ENCODE results near the gene CDK15.
"Not testable (repeated sequence)": the region's sequence is repeated elsewhere in the genome, so short reads cannot be mapped to it uniquely, and the experiment has no call there.

CDK15 gene

DNA sequence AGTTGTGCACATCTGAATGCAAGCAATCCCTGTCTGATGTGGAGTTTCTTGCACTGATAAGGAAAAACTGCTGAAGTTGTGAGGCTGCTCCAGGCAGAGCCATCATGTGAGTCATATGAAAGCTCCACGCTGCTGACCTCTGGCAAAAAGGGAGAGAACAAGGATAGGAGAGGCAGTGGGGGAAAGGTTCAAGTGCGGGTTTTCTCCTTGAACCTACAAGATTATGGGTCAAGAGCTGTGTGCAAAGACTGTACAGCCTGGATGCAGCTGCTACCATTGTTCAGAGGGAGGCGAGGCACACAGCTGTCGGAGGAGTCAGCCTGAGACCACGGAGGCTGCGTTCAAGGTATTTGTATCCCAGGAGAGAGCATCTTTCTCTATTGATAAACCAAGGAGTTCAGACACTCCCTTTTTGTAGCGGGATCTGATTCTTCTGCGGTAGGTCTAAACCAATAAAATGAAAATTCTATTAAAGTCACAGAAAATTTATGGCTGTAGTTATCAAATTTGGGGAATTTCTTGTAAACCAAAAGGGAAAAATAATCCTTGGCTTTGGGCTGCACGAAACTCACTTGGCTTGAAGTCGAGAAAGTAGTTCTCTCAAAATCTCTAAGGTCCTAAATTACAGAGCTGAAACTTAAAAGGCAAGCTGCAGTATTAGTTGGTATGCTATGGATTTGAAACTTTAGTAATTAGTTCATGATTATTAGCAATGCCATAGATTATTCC is at the start of gene CDK15:
TSS of gene CDK15 (plus strand) at position 96 of the 729 bp plus-strand sequence. CDS start at position 224, 128 bp downstream.
- DNase-seq = no peak

GRCh38 chr2:201758234-201758633 is 48.1 kb upstream of the CDK15 start:
- DNase-seq = no peak

GRCh38 chr2:201758873-201759272 is 47.5 kb upstream of the CDK15 start:
- DNase-seq = no peak

DNA sequence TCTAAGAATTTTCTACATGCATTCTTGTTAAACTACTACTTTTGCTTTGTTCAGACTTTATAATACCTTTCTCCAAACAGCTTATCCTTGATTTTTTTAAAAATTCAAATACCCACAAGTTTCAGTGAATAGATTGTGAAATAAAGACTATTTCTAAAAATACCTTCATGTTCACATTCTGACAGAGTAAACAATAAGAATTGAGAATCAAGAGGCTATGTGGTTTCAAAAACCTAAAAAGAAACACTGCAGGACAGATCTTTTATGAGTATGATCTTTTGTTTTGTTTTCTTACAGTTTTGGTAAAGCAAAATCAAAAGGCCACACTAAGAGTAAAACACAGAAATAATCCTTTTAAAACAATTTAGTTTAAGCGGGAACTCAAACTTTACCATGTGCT is 46.8 kb upstream of the CDK15 start:
- DNase-seq = no peak

DNA sequence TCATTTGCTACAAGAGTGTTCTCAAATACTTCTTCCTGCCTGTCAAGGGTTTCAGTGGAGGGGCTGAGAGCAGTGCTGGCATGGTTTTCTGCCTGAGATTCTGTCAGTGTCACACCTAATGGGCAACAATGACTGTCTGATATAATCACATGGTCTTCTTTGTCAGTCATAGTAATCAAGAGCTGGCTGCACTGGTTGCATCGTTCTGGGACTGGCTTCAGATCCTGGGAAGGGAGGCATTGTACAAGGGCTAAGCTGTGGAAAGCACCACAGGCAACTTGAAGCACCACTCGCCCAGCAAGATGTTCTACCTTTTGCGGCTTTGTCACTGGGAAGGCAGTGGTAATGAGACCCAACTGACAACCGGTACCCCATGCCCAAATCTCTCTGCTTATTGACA is 45.2 kb upstream of the CDK15 start:
- DNase-seq = no peak

DNA sequence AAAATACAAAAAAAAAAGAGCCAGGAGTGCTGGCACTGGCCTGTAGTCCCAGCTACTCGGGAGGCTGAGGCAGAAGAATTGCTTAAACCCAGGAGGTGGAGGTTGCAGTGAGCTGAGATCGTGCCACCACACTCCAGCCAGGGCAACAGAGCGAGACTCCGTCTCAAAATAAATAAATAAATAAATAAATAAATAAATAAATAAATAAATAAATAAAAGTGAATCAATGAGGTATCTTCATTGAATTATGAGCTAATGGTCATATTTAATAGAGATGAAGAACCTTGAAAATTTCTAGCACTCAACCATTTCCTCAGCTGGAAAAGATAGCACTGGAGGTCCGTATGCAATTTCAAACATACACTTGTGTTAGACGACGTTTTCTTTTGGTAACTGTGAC is 41.9 kb upstream of the CDK15 start:
- DNase-seq = not testable (repeated sequence)

DNA sequence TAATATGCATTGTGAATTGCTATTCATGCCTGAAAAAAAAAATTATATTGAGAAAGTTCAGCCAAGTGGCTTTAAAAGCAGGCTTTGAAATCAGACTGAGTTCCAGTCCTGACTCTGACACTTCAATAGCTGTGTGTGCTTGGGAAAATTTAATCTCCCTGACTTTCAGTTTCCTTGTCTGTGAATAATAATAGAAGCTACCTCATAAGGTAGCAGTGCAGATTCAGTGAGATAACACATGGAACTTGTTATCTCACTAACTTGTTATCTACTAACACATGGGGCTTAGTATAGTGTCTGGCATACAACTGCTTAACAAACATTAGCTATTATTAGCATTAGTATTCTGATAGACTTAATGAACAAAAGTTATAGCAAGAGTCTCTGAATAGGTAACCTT is 40.5 kb upstream of the CDK15 start:
- no peak for DNase-seq

DNA sequence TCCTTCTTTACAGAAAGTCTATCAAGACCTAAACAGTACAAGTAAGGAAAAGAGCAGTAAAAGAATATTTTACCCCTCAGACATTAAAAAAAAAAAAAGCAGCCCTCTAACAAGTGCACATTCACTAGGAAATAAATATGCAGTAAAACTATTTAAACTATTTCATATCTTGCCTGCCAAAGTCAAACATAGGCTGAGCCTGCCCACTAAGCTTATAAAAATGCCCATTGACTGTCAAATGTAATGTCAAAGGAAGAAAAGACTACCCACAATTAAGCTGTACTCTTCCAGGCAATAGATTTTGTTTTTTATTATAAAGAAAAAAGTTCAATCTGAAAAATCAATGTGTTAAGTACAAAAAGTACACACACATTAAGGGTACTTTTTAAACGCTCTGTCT is 37.4 kb upstream of the CDK15 start:
- DNase-seq = no peak

DNA sequence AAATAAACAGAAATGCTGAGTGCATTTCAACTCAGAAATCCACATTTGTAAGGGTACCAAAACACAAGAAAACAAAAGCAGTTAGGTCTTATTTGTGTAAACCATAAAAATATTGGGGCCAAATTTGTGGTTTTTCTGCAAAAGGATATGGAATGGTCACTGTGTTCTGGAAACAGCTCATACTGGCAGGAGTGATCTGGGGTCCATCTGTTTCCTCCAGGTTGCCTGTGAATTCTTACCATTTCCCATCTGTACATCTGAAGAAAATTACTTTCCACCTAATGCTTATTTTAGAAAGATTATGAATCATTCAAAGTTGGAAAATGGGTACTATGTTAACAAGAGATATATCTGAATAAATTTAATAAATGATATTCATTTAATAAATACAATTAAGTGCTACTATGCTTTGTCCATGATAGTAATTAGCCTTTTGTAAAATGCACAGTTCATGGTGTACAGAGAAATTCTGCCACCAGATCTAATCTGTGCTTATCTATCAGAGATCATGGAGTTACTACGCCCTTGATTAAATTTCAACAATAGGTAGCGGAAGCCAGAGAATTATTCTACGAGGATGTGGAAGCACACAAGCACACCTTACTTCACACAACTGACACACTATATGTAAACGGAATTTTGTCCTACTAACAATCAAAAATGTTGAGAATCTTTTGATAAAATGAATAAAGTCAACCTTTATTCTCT is 36.5 kb upstream of the CDK15 start:
- no peak for DNase-seq

DNA sequence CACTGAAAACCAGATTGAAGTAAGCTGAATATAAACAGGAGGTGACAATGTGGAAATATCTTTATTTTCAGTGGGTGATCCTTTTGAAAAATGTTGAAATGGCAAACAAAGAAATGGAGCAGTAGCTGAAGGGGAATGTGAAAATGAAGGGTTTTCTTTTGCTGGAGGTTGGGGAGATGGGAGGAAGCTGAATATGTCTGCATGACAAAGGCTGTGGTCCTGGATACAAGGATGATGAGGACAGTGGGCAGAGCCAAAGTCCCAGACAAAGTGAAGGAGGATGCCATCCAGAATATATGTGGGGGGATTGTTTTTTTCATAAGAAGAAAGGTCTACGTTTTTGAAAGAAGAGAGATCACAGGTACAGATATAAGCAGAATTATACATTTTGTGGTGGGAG is 32.3 kb upstream of the CDK15 start:
- DNase-seq = no peak

DNA sequence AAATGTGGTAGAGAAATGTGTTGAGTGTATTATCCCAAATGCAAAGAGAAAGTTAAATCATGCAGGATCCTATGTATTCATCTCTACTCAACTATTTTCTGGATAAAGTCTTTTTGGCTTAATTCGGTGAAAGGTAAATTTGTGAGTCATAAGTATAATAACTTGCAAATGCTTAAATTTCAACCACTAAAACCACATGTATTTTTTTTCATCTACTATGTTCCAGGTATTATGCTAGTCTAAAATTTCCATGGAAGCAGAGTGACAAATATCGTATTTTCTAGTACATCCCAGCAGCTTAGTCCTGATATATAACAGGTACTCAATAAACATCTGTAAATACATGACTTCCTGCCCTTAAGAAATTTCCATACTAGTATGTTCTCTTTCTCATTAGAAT is 31.8 kb upstream of the CDK15 start:
- DNase-seq = no peak

- DNase-seq = no peak
Measured at GRCh38 chr2:201775326-201775725, 31.0 kb upstream of the CDK15 start.

GRCh38 chr2:201777043-201777442 is 29.3 kb upstream of the CDK15 start:
- no peak for DNase-seq

GRCh38 chr2:201777869-201778268 is 28.5 kb upstream of the CDK15 start:
- DNase-seq = no peak

DNA sequence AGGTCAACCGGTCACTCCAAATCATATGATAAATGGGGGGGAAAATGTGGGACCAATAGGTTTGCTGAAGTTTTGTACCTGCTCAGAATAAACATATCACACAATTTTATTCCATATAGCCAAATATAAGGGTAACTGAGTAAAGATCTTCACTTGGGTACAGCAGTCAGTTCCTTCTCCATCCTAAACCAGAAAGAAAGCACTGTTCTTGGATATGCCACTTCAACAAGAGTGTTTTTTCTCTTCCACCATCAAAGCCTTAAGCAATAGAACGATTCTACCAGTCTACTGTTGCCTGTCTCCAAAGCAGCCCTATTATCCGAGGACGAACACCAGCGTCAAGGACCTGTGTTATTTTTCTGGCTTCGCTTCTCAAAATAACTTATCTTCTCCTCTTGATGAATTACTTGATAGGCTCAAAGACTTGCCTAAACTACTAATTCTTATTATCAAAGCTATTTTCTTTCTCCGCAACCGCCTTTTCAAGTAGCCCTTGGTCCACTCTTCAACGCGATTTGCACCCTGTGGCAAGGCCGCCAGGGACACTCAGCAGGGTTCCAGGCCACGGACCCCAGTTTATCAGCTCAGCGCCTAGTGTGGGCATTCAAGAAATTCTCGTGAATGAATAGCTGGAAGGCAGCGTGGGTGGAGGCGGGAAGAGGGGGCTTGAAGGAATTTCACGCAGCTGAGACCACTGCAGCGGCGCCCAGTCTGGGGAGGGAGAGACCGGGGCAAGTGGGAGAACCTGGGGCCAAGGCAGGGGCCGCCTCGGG is 26.2 kb upstream of the CDK15 start:
- DNase-seq = no peak

DNA sequence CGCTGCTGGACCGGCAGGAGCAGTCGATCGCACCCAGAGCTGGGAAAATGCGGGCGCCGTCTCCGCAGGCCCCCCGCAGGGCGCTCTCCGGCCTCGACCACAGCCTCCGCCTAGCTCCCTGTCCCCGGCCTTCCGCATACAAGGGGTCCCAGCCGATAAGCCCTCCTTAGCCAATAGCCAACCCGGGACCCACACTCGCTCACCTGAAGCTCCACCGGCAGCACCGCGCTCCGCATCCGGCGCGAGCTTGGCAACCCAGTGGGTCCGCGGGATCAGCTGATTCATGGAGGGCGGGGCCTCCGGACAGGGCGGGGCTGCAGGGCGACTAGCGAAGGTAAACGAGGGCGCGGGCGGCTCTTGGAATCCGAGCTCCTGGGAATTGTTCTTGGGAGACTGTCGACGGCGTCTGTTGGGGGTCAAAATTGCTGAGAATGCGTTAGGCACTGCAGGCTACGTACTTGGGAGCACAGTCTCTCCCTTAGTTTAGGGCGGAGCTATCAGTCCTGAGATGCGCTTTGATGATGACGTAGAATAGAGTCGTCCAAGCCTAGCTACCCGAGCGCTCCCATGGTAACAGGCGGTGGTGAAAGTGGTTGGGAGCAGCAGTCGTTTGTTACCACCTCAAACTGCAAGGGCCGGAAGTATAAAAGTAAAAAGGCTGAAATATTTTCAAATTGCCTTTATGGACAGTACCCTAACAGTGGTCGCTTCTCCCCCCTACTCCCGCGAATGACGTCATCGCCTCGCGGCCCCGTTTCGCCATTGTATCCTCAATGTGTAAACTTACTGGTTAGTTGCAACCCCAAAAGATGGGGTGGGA is 25.5 kb upstream of the CDK15 start, which contains the start of gene ALS2:
TSS of gene ALS2 (minus strand) at position 260 of the 820 bp plus-strand sequence. CDS start 12,048 bp downstream, outside the sequence.
- peak; percentile 95 for DNase-seq

DNA sequence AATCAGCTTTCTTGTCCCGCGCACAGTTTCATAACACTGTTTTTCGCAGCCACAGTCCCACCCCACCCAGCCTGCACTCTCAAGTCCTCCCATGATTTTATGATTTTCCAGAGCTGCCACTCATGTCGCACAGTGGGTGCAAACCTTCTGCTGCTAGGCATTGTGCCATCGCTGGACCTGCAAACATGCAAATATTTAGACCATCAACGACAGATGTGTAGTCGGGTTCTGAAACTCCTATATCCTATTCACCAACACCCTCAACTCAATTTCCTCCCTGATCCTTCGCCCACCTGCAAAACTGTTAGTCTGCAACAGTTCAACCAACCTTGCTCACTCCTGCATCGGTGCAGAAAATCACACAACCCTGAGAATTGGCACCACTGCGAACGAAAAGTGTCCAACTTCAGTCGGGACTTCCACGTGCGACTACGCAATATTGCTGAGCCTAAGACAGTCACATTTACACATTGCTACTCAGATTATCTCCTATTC is 24.7 kb upstream of the CDK15 start:
- no peak for DNase-seq

DNA sequence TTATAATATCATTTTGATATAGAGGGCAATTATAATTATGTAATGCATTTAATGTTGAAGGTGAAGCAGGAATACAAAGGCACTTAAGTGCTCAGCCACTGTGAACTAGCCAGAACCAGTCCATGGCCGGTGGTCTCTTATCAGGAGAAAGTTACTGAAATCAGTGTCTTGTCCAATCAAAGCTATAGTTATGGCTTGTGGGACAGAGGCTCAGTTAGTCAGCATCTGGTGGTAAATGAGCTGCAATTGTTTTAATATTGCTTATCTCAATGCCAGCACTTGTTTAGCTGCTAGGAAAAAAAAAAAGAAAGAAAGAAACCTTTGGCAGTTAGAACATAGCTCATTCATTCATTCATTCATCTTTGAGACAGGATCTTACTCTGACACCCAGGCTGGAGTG is 21.8 kb upstream of the CDK15 start:
- no peak for DNase-seq

DNA sequence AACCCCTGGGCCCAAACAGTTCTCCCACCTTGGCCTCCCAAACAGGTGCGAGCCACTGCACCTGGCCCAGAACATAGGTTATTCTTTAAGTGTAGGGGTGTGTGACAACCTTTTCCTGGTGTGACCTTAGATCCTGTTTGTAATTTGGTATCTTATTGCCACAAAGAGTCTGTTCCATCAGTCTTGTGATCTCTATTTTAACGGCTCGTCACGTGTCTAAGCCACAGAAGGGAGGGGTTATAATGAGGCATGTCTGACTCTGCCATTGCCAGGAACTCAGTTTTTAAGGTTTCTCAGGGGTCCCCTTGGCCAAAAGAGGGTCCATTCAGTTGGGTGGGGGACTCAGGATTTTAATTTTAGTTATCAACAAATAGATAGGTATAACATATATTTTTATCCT is 21.2 kb upstream of the CDK15 start:
- no peak for DNase-seq

DNA sequence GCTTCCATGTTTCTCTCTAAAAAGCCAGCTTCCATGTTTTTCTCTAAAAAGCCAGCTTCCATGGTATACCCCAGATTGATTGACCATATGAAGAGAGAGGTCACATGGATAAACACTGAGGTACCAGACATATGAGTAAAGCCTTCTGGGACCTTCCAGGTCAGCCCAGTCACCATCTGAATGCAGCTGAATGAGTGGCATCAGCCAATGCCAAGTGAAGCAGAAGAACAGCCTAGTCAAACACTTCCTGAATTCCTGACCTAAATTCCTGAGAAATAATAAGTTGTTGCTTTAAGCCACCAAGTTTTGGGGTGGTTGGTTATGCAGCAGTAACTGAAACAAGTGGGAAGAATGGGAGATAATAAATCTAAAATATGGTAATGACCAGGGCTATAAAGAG is 19.9 kb upstream of the CDK15 start:
- no peak for DNase-seq

GRCh38 chr2:201788371-201788770 is 18.0 kb upstream of the CDK15 start:
- no peak for DNase-seq

- no peak for DNase-seq
Measured at GRCh38 chr2:201789395-201789794, 16.9 kb upstream of the CDK15 start.

DNA sequence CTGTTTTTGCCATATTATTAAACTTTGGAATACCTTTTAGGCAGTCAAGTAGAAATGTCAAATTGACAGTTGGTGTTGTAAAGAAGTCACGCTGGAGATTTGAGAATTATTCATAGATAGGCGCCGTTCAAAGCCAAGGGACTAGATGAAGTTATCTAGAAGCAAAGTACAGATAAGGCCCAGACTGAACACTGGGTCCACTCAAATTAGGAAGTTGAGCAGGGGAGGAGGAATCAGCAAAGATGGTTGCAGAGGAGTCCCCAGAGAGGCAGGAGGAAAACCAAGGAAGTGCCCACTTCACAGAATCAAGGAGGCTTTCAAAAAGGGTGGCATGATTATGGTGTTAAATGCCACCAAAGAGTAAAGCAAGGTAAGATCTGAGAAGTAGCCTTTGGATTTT is 16.0 kb upstream of the CDK15 start:
- no peak for DNase-seq

Data from NCI-H1048 (cell line).